ENCODE results near the gene OSBP.
A peak's percentile ranks its signal among the peaks of the same experiment; 100 is the strongest.
"Not testable (repeated sequence)": the region's sequence is repeated elsewhere in the genome, so short reads cannot be mapped to it uniquely, and the experiment has no call there.

OSBP gene

DNA sequence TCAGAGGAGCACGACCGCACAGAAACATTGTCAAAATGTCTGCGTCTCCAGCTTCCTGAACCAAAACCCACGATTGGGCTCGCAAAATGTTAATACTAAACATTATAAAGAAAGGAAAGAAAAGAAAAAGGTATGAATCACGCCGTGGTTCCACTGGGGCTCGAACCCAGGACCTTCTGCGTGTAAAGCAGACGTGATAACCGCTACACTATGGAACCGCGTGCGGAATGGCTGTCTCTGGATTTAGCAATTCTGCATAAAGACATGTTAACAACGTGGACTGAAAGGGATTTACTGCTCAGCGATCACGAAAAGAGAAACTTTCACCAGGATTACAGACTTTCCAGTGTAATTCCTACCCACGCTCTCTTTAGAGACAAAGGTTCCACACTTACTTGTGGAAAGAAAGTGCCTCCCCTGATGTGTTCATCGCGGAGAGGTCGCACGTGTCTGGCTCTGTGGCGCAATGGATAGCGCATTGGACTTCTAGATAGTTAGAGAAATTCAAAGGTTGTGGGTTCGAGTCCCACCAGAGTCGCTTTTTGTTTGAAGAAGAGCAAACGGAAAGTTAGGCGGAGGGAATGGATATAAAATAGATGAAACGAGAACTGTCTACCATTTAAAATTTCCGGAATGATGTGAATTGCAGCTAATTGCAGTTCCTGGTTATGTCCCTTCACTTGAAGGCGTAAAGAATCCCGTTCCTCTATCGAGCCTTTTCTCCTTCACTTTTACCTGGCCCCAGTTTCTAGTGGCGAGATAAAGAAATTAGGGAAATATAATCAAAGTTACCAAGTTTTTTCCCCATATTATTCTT lies 64.5 kb downstream of the OSBP start:
- peak; percentile 61 for FAIRE-seq

DNA sequence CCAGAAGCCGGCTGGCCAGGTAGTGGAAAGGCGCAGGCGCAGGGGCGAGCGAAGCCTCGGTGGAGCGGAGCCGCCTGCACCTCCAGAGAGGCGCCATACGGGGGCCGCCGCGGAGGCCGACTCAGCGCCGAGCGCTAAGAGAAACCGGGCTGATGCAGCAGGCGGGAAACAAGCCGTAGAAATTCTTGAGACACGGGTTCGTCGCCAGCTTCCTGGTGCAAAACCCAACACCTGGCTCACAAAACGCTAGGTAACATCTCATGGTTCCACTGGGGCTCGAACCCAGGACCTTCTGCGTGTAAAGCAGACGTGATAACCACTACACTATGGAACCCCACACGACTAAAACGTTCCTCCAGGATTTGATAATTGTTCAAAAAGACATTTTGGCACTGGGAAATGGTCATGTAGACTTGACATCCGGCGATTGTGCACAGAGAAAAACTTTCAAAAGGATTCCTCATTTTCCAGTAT lies 65.2 kb downstream of the OSBP start:
- FAIRE-seq = peak; percentile 39

DNA sequence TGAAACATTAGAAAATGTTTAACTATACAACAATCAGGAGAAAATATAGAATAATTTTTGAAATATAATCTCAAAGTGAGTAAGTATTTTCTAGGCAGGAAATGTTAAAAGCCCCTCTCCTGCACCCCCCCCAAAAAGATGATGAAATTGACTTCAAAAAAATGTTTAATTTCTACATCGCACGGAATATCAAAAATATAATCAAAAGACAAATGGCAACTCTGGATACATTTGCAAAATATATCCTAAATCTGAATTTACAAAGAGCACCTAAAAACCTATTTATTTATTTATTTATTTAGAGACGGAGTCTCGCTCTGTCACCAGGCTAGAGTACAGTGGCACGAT lies 67.3 kb downstream of the OSBP start:
- FAIRE-seq = no peak

DNA sequence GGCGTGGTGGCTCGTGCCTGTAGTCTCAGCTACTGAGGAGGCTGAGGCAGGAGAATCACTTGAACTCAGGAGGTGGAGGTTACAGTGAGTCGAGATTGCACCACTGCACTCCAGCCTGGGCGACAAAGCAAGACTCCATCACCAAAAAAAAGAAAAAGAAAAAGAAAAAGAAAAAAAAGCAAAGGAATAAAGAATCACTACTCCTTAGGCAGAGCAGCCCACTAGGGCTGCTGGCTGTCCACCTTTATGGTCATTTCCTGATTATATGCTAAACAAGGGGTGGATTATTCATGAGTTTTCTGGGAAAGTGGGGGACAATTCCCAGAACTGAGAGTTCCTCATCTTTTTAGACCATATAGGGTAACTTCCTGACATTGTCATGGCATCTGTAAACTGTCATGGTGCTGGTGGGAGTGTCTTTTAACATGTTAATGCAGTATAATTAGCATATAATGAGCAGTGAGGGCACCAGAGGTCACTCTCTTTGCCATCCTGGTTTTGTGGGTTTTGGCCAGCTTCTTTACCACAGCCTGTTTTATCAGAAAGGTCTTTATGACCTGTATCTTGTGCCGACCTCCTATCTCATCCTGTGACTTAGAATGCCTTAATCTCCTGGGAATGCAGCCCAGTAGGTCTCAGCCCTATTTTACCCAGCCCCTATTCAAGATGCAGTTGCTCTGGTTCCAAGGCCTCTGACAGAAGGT lies 67.8 kb downstream of the OSBP start:
- FAIRE-seq = not testable (repeated sequence)

DNA sequence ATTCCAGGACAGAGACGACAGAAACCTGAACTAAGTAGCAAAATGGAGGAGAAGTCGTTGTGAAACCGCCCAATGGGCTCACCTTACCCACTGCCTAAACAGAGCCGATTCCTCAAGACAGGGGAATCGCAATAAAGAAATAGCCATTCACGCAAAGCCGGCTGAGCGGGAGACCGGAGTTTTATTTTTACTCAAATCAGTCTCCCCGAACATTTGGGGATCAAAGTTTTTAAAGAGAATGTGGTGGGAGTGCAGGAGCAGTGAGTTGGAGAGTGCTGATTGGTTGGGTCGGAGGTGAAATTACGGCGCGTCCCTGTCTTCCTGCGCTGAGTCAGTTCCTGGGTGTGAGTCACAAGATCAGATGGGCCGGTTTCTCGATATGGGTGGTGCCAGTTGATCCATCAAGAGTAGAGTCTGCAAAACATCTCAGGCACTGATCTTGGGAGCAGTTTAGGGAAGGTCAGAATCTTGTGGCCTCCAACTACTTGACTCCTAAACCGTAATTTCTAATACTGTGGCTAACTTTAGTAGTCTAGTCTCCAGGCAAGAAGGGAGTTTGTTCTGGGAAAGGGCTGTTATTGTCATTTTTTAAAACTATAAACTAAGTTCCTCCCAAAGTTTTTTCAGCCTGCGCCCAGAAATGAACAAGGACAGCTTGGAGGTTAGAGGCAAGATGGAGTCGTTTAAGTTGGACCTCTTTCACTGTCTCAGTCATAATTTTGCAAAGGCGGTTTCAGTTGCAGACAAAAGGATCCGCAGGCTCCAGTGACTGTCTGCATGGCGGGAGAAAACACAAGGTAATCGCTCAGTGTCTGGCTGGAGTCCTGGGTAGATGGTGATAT lies 70.2 kb downstream of the OSBP start:
- FAIRE-seq = no peak

DNA sequence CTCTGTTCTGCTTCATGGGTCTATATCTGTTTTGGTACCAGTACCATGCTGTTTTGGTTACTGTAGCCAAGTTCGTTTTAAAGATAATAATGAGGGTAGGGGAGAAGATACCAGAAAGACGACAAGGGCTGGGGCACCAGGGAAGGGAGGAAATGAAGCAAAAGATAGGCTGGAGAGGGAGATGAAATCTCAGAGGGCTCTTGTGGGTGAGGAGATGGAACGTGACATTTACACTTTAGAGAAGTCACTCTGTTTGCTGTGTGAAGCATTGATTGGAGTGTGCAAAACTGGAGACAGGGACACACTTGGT lies 70.8 kb downstream of the OSBP start:
- FAIRE-seq = no peak

DNA sequence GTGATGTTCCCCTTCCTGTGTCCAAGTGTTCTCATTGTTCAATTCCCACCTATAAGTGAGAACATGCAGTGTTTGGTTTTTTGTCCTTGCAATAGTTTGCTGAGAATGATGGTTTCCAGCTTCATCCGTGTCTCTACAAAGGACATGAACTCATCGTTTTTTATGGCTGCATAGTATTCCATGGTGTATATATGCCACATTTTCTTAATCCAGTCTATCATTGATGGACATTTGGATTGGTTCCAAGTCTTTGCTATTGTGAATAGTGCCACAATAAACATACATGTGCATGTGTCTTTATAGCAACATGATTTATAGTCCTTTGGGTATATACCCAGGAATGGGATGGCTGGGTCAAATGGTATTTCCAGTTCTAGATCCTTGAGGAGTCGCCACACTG lies 71.9 kb downstream of the OSBP start:
- not testable (repeated sequence) for FAIRE-seq

DNA sequence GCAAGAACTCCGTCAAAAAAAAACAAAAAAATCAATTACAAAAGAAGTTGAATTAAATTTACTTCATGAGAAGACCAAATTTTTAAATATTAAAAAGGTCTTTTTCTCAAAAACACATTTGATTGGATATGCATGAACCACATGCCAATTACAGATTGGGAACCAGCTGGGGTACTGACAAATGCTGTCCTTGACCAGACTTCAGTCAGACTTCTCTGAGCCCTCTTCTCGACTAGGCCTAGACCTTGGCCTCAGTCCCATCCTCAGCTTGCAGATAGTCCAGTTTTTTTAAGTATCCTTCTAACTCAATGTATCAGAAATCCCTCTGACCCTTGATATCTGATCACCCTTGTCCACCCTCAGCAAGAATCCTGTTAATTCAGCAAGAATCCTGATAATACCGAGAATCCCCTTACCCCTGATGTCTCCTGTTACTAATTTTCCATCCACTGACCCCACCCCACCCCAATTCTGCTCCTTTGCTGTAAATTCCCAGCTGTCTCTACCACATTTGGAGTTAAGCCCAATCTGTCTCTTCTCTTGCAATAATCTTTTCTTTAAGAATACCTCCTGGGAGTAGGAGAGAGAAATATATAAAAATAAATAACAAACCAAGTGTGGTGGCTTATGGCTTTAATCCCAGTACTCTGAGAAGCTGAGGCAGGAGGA lies 73.3 kb downstream of the OSBP start:
- FAIRE-seq = no peak

DNA sequence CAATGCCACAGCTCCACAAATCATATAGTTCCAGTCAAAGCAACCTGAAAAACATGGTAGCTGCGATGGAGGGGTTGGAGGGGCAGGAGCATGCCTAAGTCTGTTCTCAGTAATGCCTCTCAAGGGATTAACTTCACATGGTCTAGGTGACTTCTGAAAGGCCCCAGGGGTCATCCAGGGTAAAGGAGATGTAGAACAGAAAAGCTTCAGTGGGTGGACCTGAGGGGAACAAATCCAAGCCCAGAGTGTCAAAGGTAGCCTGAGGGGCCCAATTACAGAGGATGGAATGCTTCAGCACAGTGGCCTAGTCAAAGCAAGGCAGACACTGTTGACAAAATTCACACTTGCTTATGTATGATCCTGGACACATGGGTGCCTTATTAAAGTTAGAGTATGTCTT lies 80.9 kb downstream of the OSBP start:
- FAIRE-seq = no peak

DNA sequence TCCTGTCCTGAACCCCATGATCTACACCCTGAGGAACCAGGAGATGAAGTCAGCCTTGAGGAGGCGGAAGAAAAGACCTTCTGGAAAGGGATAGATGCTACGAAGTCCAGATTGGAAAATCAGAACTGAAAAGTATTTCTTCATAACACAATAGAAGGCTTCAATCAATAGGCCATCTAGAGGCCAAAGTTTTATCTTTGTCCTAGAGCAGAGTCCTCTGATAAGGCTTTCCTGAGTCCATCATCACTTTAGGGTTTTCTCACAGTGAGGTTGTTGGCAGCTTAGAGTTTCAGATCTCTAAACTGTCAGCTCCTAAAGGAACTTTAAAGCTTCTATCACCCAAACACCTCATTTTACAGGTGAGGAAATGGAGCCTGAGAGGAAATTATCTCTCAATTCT lies 83.0 kb downstream of the OSBP start:
- no peak for FAIRE-seq

DNA sequence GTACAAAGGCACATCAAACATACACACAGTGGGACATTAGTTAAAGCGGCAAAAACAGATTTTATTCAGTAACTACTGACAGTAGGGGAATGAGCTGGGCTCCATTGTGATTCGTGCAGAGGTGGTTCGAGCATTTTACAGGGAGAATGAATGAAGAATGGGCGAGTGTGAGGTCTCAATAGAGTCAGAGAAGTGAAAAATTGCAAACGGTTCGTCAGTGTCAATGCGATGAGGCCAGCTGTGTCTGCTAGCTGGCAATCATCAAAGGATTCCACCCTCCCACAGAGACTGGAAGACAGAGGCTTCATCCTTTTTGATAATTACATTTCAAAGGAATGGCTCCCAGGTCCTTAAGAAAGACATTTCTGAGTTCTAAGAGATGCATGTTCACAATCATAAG lies 86.9 kb downstream of the OSBP start:
- FAIRE-seq = no peak
